ENCODE results near the gene MECR.

- TF ChIP-seq CTCF (IDR thresholded peaks at IDR 0.05; ENCODE audit: low read depth, low read length, poor library complexity, severe bottlenecking) (no peak), EZH2phosphoT487 (IDR thresholded peaks at IDR 0.05; ENCODE audit: borderline replicate concordance, low read length) (no peak)
Measured at GRCh38 chr1:29243023-29243870, 12.5 kb upstream of the MECR start.
